Neural progenitor cell (in vitro differentiated cells): Measurements from ENCODE around the gene UNC5A.

ENCODE experiments used
- EZH2 ChIP-seq: fragments of 200-600 bp; sonication (generic); IDR thresholded peaks from 2 replicates; pipeline ENCODE4 v1.6.1; 2017; ENCODE audit warnings: antibody characterized with exemption, mild to moderate bottlenecking, moderate library complexity
- EZH2phosphoT487 ChIP-seq: fragments of 200-600 bp; sonication (generic); IDR thresholded peaks from 2 replicates; pipeline ENCODE4 v1.6.1; 2017; ENCODE audit warnings: antibody characterized with exemption
- TF ChIP-seq, protein P1 (sequence below): fragments of 200-600 bp; sonication (generic); IDR thresholded peaks from 2 replicates; pipeline ENCODE4 v1.5.1; 2017; ENCODE audit warnings: antibody characterized with exemption, mild to moderate bottlenecking

DNA sequence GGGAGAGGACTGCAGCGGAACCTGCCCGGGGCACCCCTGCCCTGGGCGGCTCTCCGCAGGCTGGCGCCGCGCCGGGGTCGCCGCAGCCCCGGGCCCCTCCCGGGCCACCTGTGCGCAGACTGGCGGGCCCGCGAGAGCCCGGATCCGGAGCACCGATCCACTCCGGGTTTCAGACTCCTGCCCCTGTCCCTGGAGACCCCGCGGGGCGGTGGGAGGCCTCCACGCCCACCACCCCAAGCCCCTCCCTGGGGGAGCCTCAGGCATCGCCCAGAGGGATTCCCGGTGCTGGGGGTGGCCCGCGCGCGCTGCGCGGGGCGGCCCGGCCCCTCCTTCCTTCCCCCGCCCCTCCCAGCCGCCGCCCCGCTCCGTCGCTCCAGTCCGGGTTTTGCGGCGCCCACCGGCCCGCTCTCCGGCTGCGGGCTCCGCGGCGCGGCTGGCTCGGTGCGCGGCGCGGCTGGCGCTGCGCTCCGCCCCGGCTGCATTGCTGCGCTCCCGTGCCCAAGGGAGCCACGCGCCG is at the start of gene UNC5A:
- TF ChIP-seq EZH2, result no peak
- TF ChIP-seq, protein P1, sequence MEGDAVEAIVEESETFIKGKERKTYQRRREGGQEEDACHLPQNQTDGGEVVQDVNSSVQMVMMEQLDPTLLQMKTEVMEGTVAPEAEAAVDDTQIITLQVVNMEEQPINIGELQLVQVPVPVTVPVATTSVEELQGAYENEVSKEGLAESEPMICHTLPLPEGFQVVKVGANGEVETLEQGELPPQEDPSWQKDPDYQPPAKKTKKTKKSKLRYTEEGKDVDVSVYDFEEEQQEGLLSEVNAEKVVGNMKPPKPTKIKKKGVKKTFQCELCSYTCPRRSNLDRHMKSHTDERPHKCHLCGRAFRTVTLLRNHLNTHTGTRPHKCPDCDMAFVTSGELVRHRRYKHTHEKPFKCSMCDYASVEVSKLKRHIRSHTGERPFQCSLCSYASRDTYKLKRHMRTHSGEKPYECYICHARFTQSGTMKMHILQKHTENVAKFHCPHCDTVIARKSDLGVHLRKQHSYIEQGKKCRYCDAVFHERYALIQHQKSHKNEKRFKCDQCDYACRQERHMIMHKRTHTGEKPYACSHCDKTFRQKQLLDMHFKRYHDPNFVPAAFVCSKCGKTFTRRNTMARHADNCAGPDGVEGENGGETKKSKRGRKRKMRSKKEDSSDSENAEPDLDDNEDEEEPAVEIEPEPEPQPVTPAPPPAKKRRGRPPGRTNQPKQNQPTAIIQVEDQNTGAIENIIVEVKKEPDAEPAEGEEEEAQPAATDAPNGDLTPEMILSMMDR, result no peak
- TF ChIP-seq EZH2phosphoT487, result no peak
